GM23338 (cell line): ENCODE measurements around the gene CEP72. TPM values are rescaled to one million over a fixed set of nuclear protein-coding genes. Genes with fewer than 3 reads are reported as not detected.

Experiments
- ATAC-seq: fragments of 200-7000 bp; cut with Tn5 transposase; 3 replicates; pipeline ENCODE4 v1.9.1; 2020
- DNase-seq: peaks from one replicate; pipeline ENCODE4 v3.0.0-alpha.2; 2015; ENCODE audit warnings: low spot score
- H2AFZ ChIP-seq: fragments of 200-600 bp; sonication (generic); 2 replicates; pipeline ENCODE4 v1.8.0; 2016; ENCODE audit warnings: antibody characterized with exemption, mild to moderate bottlenecking, moderate library complexity
- H3F3A ChIP-seq: fragments of 200-600 bp; sonication (generic); replicated peaks from 2 replicates; pipeline ENCODE4 v1.8.0; 2017; ENCODE audit warnings: antibody characterized with exemption, mixed run types, low read depth
- H3K27ac ChIP-seq: fragments of 200-600 bp; sonication (generic); 2 replicates; pipeline ENCODE4 v1.6.1; 2016; ENCODE audit warnings: low read depth
- H3K27me3 ChIP-seq: fragments of 200-600 bp; sonication (generic); 2 replicates; pipeline ENCODE4 v1.8.0; 2016; ENCODE audit warnings: mild to moderate bottlenecking, mixed run types, moderate library complexity; ENCODE audit not compliant: insufficient read depth
- H3K36me3 ChIP-seq: fragments of 200-600 bp; sonication (generic); 2 replicates; pipeline ENCODE4 v1.8.0; 2016; ENCODE audit warnings: mild to moderate bottlenecking; ENCODE audit not compliant: insufficient read depth
- H3K4me1 ChIP-seq: fragments of 200-600 bp; sonication (generic); 2 replicates; pipeline ENCODE4 v1.8.0; 2016; ENCODE audit warnings: mild to moderate bottlenecking, moderate library complexity; ENCODE audit not compliant: insufficient read depth
- H3K4me2 ChIP-seq: fragments of 200-600 bp; sonication (generic); 2 replicates; pipeline ENCODE4 v1.7.1; 2017; ENCODE audit warnings: mixed run types
- H3K4me3 ChIP-seq: fragments of 200-600 bp; sonication (generic); 2 replicates; pipeline ENCODE4 v1.6.1; 2016; ENCODE audit warnings: mixed run types
- H3K79me2 ChIP-seq: fragments of 200-600 bp; sonication (generic); replicated peaks from 2 replicates; pipeline ENCODE4 v1.8.0; 2017; ENCODE audit warnings: mild to moderate bottlenecking; ENCODE audit not compliant: insufficient read depth
- H3K9me2 ChIP-seq: fragments of 200-600 bp; sonication (generic); 2 replicates; pipeline ENCODE4 v1.8.0; 2017; ENCODE audit not compliant: insufficient read depth
- H4K20me1 ChIP-seq: fragments of 200-600 bp; sonication (generic); replicated peaks from 2 replicates; pipeline ENCODE4 v1.8.0; 2017; ENCODE audit warnings: mild to moderate bottlenecking; ENCODE audit not compliant: insufficient read depth
- H3K27ac Mint-ChIP-seq: 2 replicates; pipeline ENCODE4 v1.8.0; 2020; ENCODE audit warnings: inconsistent platforms, mild to moderate bottlenecking, moderate library complexity, mixed read lengths
- H3K27me3 Mint-ChIP-seq: 3 replicates; pipeline ENCODE4 v1.8.0; 2022; ENCODE audit warnings: low read depth, mild to moderate bottlenecking, moderate library complexity, mixed read lengths, inconsistent platforms; ENCODE audit not compliant: insufficient read depth, poor library complexity
- H3K36me3 Mint-ChIP-seq: 3 replicates; pipeline ENCODE4 v1.8.0; 2021; ENCODE audit warnings: low read depth, mild to moderate bottlenecking, inconsistent platforms, moderate library complexity, mixed read lengths
- H3K4me1 Mint-ChIP-seq: 3 replicates; pipeline ENCODE4 v1.8.0; 2020; ENCODE audit warnings: mild to moderate bottlenecking, inconsistent platforms, mixed read lengths
- H3K4me3 Mint-ChIP-seq: 3 replicates; pipeline ENCODE4 v1.8.0; 2021; ENCODE audit warnings: moderate library complexity, mild to moderate bottlenecking, inconsistent platforms, mixed read lengths
- H3K9me3 Mint-ChIP-seq: 3 replicates; pipeline ENCODE4 v1.8.0; 2020; ENCODE audit warnings: moderate library complexity, mild to moderate bottlenecking, inconsistent platforms, mixed read lengths
- CREB1 ChIP-seq: fragments of 250-450 bp; sonication (Bioruptor Pico); IDR thresholded peaks from 2 replicates; pipeline ENCODE4 v1.5.0; 2020; ENCODE audit warnings: low read depth, mild to moderate bottlenecking, moderate library complexity
- ETS1 ChIP-seq: IDR thresholded peaks from 2 replicates; pipeline ENCODE4 v1.6.1; 2016; ENCODE audit warnings: antibody characterized with exemption
- EZH2phosphoT487 ChIP-seq: fragments of 200-600 bp; sonication (generic); IDR thresholded peaks from one replicate; pipeline ENCODE4 v1.8.1; 2018; ENCODE audit warnings: antibody characterized with exemption; ENCODE audit not compliant: unreplicated experiment
- JUNB ChIP-seq: IDR thresholded peaks from one replicate; pipeline ENCODE4 v1.6.1; 2016; ENCODE audit warnings: antibody characterized with exemption; ENCODE audit not compliant: unreplicated experiment
- NANOG ChIP-seq: IDR thresholded peaks from 2 replicates; pipeline ENCODE4 v1.6.1; 2016; ENCODE audit warnings: antibody characterized with exemption, borderline replicate concordance
- POLR2AphosphoS5 ChIP-seq: IDR thresholded peaks from 2 replicates; pipeline ENCODE4 v1.6.1; 2016; ENCODE audit warnings: antibody characterized with exemption, low read depth
- STAT1 ChIP-seq: IDR thresholded peaks from one replicate; pipeline ENCODE4 v1.6.1; 2016; ENCODE audit warnings: antibody characterized with exemption; ENCODE audit not compliant: unreplicated experiment
- ZNF114 ChIP-seq: fragments of 250-450 bp; sonication (Bioruptor Pico); IDR thresholded peaks from 2 replicates; pipeline ENCODE4 v1.5.0; 2020; ENCODE audit warnings: mild to moderate bottlenecking, moderate library complexity
- ZNF331 ChIP-seq: fragments of 250-450 bp; sonication (Bioruptor Pico); IDR thresholded peaks from 2 replicates; pipeline ENCODE4 v1.5.0; 2020; ENCODE audit warnings: low read depth, mild to moderate bottlenecking, moderate library complexity
- ZNF462 ChIP-seq: fragments of 250-450 bp; sonication (Bioruptor Pico); IDR thresholded peaks from 2 replicates; pipeline ENCODE4 v1.5.0; 2020; ENCODE audit warnings: mild to moderate bottlenecking, moderate library complexity
- polyA plus RNA-seq: library from polyadenylated mRNA; unstranded; fragments of >200 nt; fragmentation: Nextera tagmentation; extraction: Ambion mirVana; gene quantifications from 2 replicates; pipeline ENCODE4 v1.2.1, GENCODE V29; 2016
- total RNA-seq: library from RNA; depleted of rRNA; stranded (reverse); fragments of >200 nt; shearing (Covaris generic); gene quantifications from 2 replicates; pipeline ENCODE4 v1.2.3, GENCODE V29; 2014

CEP72 gene
- total and polyA plus RNA-seq, 2 experiments from 2014 or later = 15.5 to 27.1 TPM

GRCh38 chr5:658103-658502 is 46.0 kb downstream of the CEP72 start (continued):
- TF ChIP-seq ETS1 (no peak), STAT1 (no peak), NANOG (no peak), ZNF331 (CRISPR knock-in tag) (no peak), POLR2AphosphoS5 (no peak), CREB1 (no peak)

GRCh38 chr5:659496-660263 is 47.5 kb downstream of the CEP72 start:
- no peak for TF ChIP-seq ZNF331 (CRISPR knock-in tag)
- peaks cover 6% of the 10 kb centered on the region for H3K27me3 Mint-ChIP-seq
- peaks cover 60% of the 10 kb centered on the region for H3K36me3 Mint-ChIP-seq
- no peaks in the 10 kb centered on the region; the same call in 2 of the 3 replicates for H3K9me3 Mint-ChIP-seq
- H3K4me1 Mint-ChIP-seq = no peaks in the 10 kb centered on the region
- H4K20me1 ChIP-seq = no peaks in the 10 kb centered on the region; the same call in none of the 2 replicates
- 0 out of 2 replicates have a peak, but pooled peaks cover 5% of the 10 kb centered on the region for H3K79me2 ChIP-seq
- no peak overlapping the region for H3K27ac ChIP-seq
- H3K27me3 ChIP-seq = no peaks in the 10 kb centered on the region
- no peak overlapping the region for H3K4me3 Mint-ChIP-seq
- H2AFZ ChIP-seq = no peak overlapping the region
- no peaks in the 10 kb centered on the region for H3K4me1 ChIP-seq
- no peak for DNase-seq
- no peak overlapping the region for H3K4me3 ChIP-seq
- ATAC-seq = no peak
- no peak overlapping the region for H3K27ac Mint-ChIP-seq
- no peaks in the 10 kb centered on the region for H3K9me2 ChIP-seq
- H3F3A ChIP-seq = no peaks in the 10 kb centered on the region
- H3K36me3 ChIP-seq = peaks cover 10% of the 10 kb centered on the region
- no peak overlapping the region for H3K4me2 ChIP-seq

- H3K9me2 ChIP-seq = no peaks in the 10 kb centered on the region
Measured at GRCh38 chr5:660491-661030, 48.4 kb downstream of the CEP72 start.

More at GRCh38 chr5:660491-661030, 48.4 kb downstream of the CEP72 start:
- no peak overlapping the region for H3K4me2 ChIP-seq
- H2AFZ ChIP-seq = no peak overlapping the region
- Mint-ChIP-seq H3K4me1 (no peaks in the 10 kb centered on the region), H3K27ac (no peak overlapping the region), H3K27me3 (peaks cover 6% of the 10 kb centered on the region), H3K9me3 (no peaks in the 10 kb centered on the region; the same call in 2 of the 3 replicates), H3K36me3 (peaks cover 57% of the 10 kb centered on the region), H3K4me3 (no peak overlapping the region)
- no peaks in the 10 kb centered on the region; the same call in none of the 2 replicates for H4K20me1 ChIP-seq
- H3K79me2 ChIP-seq = 0 out of 2 replicates have a peak, but pooled peaks cover 5% of the 10 kb centered on the region
- H3K27me3 ChIP-seq = no peaks in the 10 kb centered on the region
- no peak for TF ChIP-seq ZNF114
- TF ChIP-seq CREB1 = no peak
- TF ChIP-seq JUNB = no peak
- TF ChIP-seq POLR2AphosphoS5 = no peak
- no peak for TF ChIP-seq EZH2phosphoT487
- no peak for TF ChIP-seq ZNF462
- TF ChIP-seq ZNF331 (CRISPR knock-in tag) = no peak
- no peak for TF ChIP-seq STAT1
- DNase-seq (no peak), ATAC-seq (no peak)
- no peak overlapping the region for H3K4me3 ChIP-seq
- H3F3A ChIP-seq = no peaks in the 10 kb centered on the region
- peaks cover 10% of the 10 kb centered on the region; the same call in 1 of the 2 replicates for H3K36me3 ChIP-seq
- no peak overlapping the region for H3K27ac ChIP-seq
- H3K4me1 ChIP-seq = no peaks in the 10 kb centered on the region
